ENCODE measurements around the gene PLCL1.

PLCL1 gene

GRCh38 chr2:198033626-198034025 is 229.2 kb downstream of the PLCL1 start:
- ATAC-seq (replicated peaks; ENCODE audit: extremely low read depth, poor library complexity, severe bottlenecking) (no peak), DNase-seq (ENCODE audit: low spot score in 2 of 2) (no peak)
- Mint-ChIP-seq H3K9me3 (no peaks in the 10 kb centered on the region), H3K4me3 (no peak overlapping the region), H3K4me1 (no peaks in the 10 kb centered on the region), H3K36me3 (ENCODE audit: insufficient read depth) (no peaks in the 10 kb centered on the region), H3K27me3 (no peaks in the 10 kb centered on the region), H3K27ac (ENCODE audit: low read depth) (no peak overlapping the region)

- Mint-ChIP-seq H3K27ac (ENCODE audit: low read depth) (no peak overlapping the region), H3K9me3 (no peaks in the 10 kb centered on the region), H3K4me3 (no peak overlapping the region), H3K27me3 (no peaks in the 10 kb centered on the region), H3K4me1 (no peaks in the 10 kb centered on the region), H3K36me3 (ENCODE audit: insufficient read depth) (no peaks in the 10 kb centered on the region)
- no peak for DNase-seq (ENCODE audit: low spot score in 2 of 2)
- no peak for ATAC-seq (replicated peaks; ENCODE audit: extremely low read depth, poor library complexity, severe bottlenecking)
Measured at GRCh38 chr2:198036029-198036879, 231.9 kb downstream of the PLCL1 start.

- no peak for DNase-seq (ENCODE audit: low spot score in 2 of 2)
- no peak overlapping the region for H3K27ac Mint-ChIP-seq (ENCODE audit: low read depth)
- H3K4me3 Mint-ChIP-seq, result no peak overlapping the region
- no peaks in the 10 kb centered on the region for H3K9me3 Mint-ChIP-seq
- no peaks in the 10 kb centered on the region for H3K27me3 Mint-ChIP-seq
- H3K36me3 Mint-ChIP-seq (ENCODE audit: insufficient read depth), result no peaks in the 10 kb centered on the region
- no peak for ATAC-seq (replicated peaks; ENCODE audit: extremely low read depth, poor library complexity, severe bottlenecking)
- H3K4me1 Mint-ChIP-seq, result no peaks in the 10 kb centered on the region
Measured at GRCh38 chr2:198040835-198041234, 236.4 kb downstream of the PLCL1 start.

GRCh38 chr2:198042189-198042588 is 237.8 kb downstream of the PLCL1 start:
- Mint-ChIP-seq H3K27me3 (no peaks in the 10 kb centered on the region), H3K4me3 (no peak overlapping the region), H3K36me3 (ENCODE audit: insufficient read depth) (no peaks in the 10 kb centered on the region), H3K9me3 (peaks cover 5% of the 10 kb centered on the region), H3K27ac (ENCODE audit: low read depth) (no peak overlapping the region), H3K4me1 (no peaks in the 10 kb centered on the region)
- peak; percentile 10 for ATAC-seq (replicated peaks; ENCODE audit: extremely low read depth, poor library complexity, severe bottlenecking)
- no peak for DNase-seq (ENCODE audit: low spot score in 2 of 2)

GRCh38 chr2:198044777-198045176 is 240.4 kb downstream of the PLCL1 start:
- Mint-ChIP-seq H3K4me3 (no peak overlapping the region), H3K36me3 (ENCODE audit: insufficient read depth) (no peaks in the 10 kb centered on the region), H3K9me3 (peaks cover 5% of the 10 kb centered on the region), H3K27ac (ENCODE audit: low read depth) (no peak overlapping the region), H3K4me1 (no peaks in the 10 kb centered on the region), H3K27me3 (no peaks in the 10 kb centered on the region)
- ATAC-seq (replicated peaks; ENCODE audit: extremely low read depth, poor library complexity, severe bottlenecking) (no peak), DNase-seq (ENCODE audit: low spot score in 2 of 2) (no peak)

- H3K36me3 Mint-ChIP-seq (ENCODE audit: insufficient read depth), result no peaks in the 10 kb centered on the region
- H3K4me3 Mint-ChIP-seq, result no peak overlapping the region
- H3K9me3 Mint-ChIP-seq, result peaks cover 5% of the 10 kb centered on the region
- no peak for ATAC-seq (replicated peaks; ENCODE audit: extremely low read depth, poor library complexity, severe bottlenecking)
- no peaks in the 10 kb centered on the region for H3K27me3 Mint-ChIP-seq
- no peaks in the 10 kb centered on the region for H3K4me1 Mint-ChIP-seq
- H3K27ac Mint-ChIP-seq (ENCODE audit: low read depth), result no peak overlapping the region
- no peak for DNase-seq (ENCODE audit: low spot score in 2 of 2)
Measured at GRCh38 chr2:198045227-198045626, 240.8 kb downstream of the PLCL1 start.

GRCh38 chr2:198052741-198053140 is 248.3 kb downstream of the PLCL1 start:
- Mint-ChIP-seq H3K36me3 (ENCODE audit: insufficient read depth) (no peaks in the 10 kb centered on the region), H3K4me1 (no peaks in the 10 kb centered on the region)

GRCh38 chr2:198053148-198053547 is 248.8 kb downstream of the PLCL1 start:
- ATAC-seq (replicated peaks; ENCODE audit: extremely low read depth, poor library complexity, severe bottlenecking) (no peak), DNase-seq (ENCODE audit: low spot score in 2 of 2) (no peak)
- H3K9me3 Mint-ChIP-seq, result no peaks in the 10 kb centered on the region
- H3K27ac Mint-ChIP-seq (ENCODE audit: low read depth), result no peak overlapping the region
- no peaks in the 10 kb centered on the region for H3K4me1 Mint-ChIP-seq
- no peaks in the 10 kb centered on the region for H3K36me3 Mint-ChIP-seq (ENCODE audit: insufficient read depth)
- no peak overlapping the region for H3K4me3 Mint-ChIP-seq
- no peaks in the 10 kb centered on the region for H3K27me3 Mint-ChIP-seq

More at GRCh38 chr2:198052741-198053140, 248.3 kb downstream of the PLCL1 start:
- no peaks in the 10 kb centered on the region for H3K9me3 Mint-ChIP-seq
- H3K27ac Mint-ChIP-seq (ENCODE audit: low read depth), result no peak overlapping the region
- DNase-seq (ENCODE audit: low spot score in 2 of 2) (no peak), ATAC-seq (replicated peaks; ENCODE audit: extremely low read depth, poor library complexity, severe bottlenecking) (no peak)
- no peak overlapping the region for H3K4me3 Mint-ChIP-seq
- no peaks in the 10 kb centered on the region for H3K27me3 Mint-ChIP-seq

- no peak overlapping the region for H3K4me3 Mint-ChIP-seq
- DNase-seq (ENCODE audit: low spot score in 2 of 2) (no peak), ATAC-seq (replicated peaks; ENCODE audit: extremely low read depth, poor library complexity, severe bottlenecking) (no peak)
- H3K27ac Mint-ChIP-seq (ENCODE audit: low read depth), result no peak overlapping the region
- no peaks in the 10 kb centered on the region for H3K36me3 Mint-ChIP-seq (ENCODE audit: insufficient read depth)
- no peaks in the 10 kb centered on the region for H3K9me3 Mint-ChIP-seq
- H3K4me1 Mint-ChIP-seq, result no peaks in the 10 kb centered on the region
- no peaks in the 10 kb centered on the region for H3K27me3 Mint-ChIP-seq
Measured at GRCh38 chr2:198053776-198054175, 249.4 kb downstream of the PLCL1 start.

- no peak for ATAC-seq (replicated peaks; ENCODE audit: extremely low read depth, poor library complexity, severe bottlenecking)
- no peaks in the 10 kb centered on the region for H3K4me1 Mint-ChIP-seq
- H3K27ac Mint-ChIP-seq (ENCODE audit: low read depth), result no peak overlapping the region
- no peaks in the 10 kb centered on the region for H3K27me3 Mint-ChIP-seq
- H3K36me3 Mint-ChIP-seq (ENCODE audit: insufficient read depth), result no peaks in the 10 kb centered on the region
- no peaks in the 10 kb centered on the region for H3K9me3 Mint-ChIP-seq
- no peak overlapping the region for H3K4me3 Mint-ChIP-seq
- DNase-seq (ENCODE audit: low spot score in 2 of 2), result no peak
Measured at GRCh38 chr2:198054299-198054698, 249.9 kb downstream of the PLCL1 start.

GRCh38 chr2:198055716-198056115 is 251.3 kb downstream of the PLCL1 start:
- no peak overlapping the region for H3K4me3 Mint-ChIP-seq
- no peak overlapping the region for H3K27ac Mint-ChIP-seq (ENCODE audit: low read depth)
- no peaks in the 10 kb centered on the region for H3K9me3 Mint-ChIP-seq

GRCh38 chr2:198056836-198057235 is 252.4 kb downstream of the PLCL1 start:
- no peaks in the 10 kb centered on the region for H3K4me1 Mint-ChIP-seq
- H3K27ac Mint-ChIP-seq (ENCODE audit: low read depth), result no peak overlapping the region
- H3K27me3 Mint-ChIP-seq, result no peaks in the 10 kb centered on the region
- no peak for DNase-seq (ENCODE audit: low spot score in 2 of 2)
- H3K36me3 Mint-ChIP-seq (ENCODE audit: insufficient read depth), result no peaks in the 10 kb centered on the region
- H3K4me3 Mint-ChIP-seq, result no peak overlapping the region
- ATAC-seq (replicated peaks; ENCODE audit: extremely low read depth, poor library complexity, severe bottlenecking), result no peak
- H3K9me3 Mint-ChIP-seq, result no peaks in the 10 kb centered on the region

More at GRCh38 chr2:198055716-198056115, 251.3 kb downstream of the PLCL1 start:
- Mint-ChIP-seq H3K27me3 (no peaks in the 10 kb centered on the region), H3K36me3 (ENCODE audit: insufficient read depth) (no peaks in the 10 kb centered on the region), H3K4me1 (no peaks in the 10 kb centered on the region)
- ATAC-seq (replicated peaks; ENCODE audit: extremely low read depth, poor library complexity, severe bottlenecking) (no peak), DNase-seq (ENCODE audit: low spot score in 2 of 2) (no peak)

- Mint-ChIP-seq H3K27me3 (no peaks in the 10 kb centered on the region), H3K9me3 (no peaks in the 10 kb centered on the region), H3K27ac (ENCODE audit: low read depth) (no peak overlapping the region), H3K36me3 (ENCODE audit: insufficient read depth) (no peaks in the 10 kb centered on the region), H3K4me1 (no peaks in the 10 kb centered on the region), H3K4me3 (no peak overlapping the region)
- DNase-seq (ENCODE audit: low spot score in 2 of 2) (no peak), ATAC-seq (replicated peaks; ENCODE audit: extremely low read depth, poor library complexity, severe bottlenecking) (no peak)
Measured at GRCh38 chr2:198059800-198060199, 255.4 kb downstream of the PLCL1 start.
